MM.1S (cell line): Measurements from ENCODE around the gene SART3.
"Not testable (repeated sequence)": the region's sequence is repeated elsewhere in the genome, so short reads cannot be mapped to it uniquely, and the experiment has no call there.

Source experiments
- DNase-seq: peaks from one replicate; pipeline ENCODE4 v3.0.0-alpha.2; 2015
- H2AFZ ChIP-seq: fragments of 300-600 bp; sonication (generic); 2 replicates; pipeline ENCODE4 v1.6.0; 2016; ENCODE audit warnings: antibody characterized with exemption, low read length
- H3F3A ChIP-seq: fragments of 300-600 bp; sonication (generic); 2 replicates; pipeline ENCODE4 v1.6.1; 2016; ENCODE audit warnings: mild to moderate bottlenecking, antibody characterized with exemption, low read length, moderate library complexity, mixed read lengths; ENCODE audit not compliant: insufficient read depth
- H3K27ac ChIP-seq: fragments of 300-600 bp; sonication (generic); 2 replicates; pipeline ENCODE4 v1.5.1; 2016; ENCODE audit warnings: mild to moderate bottlenecking, low read length
- H3K27me3 ChIP-seq: fragments of 300-600 bp; sonication (generic); replicated peaks from 2 replicates; pipeline ENCODE4 v1.6.0; 2016; ENCODE audit warnings: low read length; ENCODE audit not compliant: insufficient read depth
- H3K36me3 ChIP-seq: fragments of 300-600 bp; sonication (generic); replicated peaks from 2 replicates; pipeline ENCODE4 v1.6.1; 2016; ENCODE audit warnings: mild to moderate bottlenecking, low read length, mixed read lengths; ENCODE audit not compliant: insufficient read depth
- H3K4me1 ChIP-seq: fragments of 300-600 bp; sonication (generic); 2 replicates; pipeline ENCODE4 v1.6.1; 2016; ENCODE audit warnings: low read length, mixed read lengths
- H3K4me2 ChIP-seq: fragments of 300-600 bp; sonication (generic); 2 replicates; pipeline ENCODE4 v1.6.0; 2016; ENCODE audit warnings: low read depth, low read length
- H3K4me3 ChIP-seq: fragments of 300-600 bp; sonication (generic); 2 replicates; pipeline ENCODE4 v1.5.1; 2016; ENCODE audit warnings: low read length, mixed read lengths
- H3K79me2 ChIP-seq: fragments of 300-600 bp; sonication (generic); 2 replicates; pipeline ENCODE4 v1.6.1; 2016; ENCODE audit warnings: mixed run types, low read length, mixed read lengths
- H3K9ac ChIP-seq: fragments of 300-600 bp; sonication (generic); 2 replicates; pipeline ENCODE4 v1.6.1; 2016; ENCODE audit warnings: low read length, mixed read lengths
- H3K9me2 ChIP-seq: fragments of 300-600 bp; sonication (generic); replicated peaks from 2 replicates; pipeline ENCODE4 v1.6.1; 2016; ENCODE audit warnings: mild to moderate bottlenecking, low read length, mixed read lengths; ENCODE audit not compliant: insufficient read depth
- H3K9me3 ChIP-seq: fragments of 300-600 bp; sonication (generic); replicated peaks from 2 replicates; pipeline ENCODE4 v1.6.1; 2016; ENCODE audit warnings: mild to moderate bottlenecking, low read length, mixed read lengths; ENCODE audit not compliant: insufficient read depth
- H4K20me1 ChIP-seq: fragments of 300-600 bp; sonication (generic); 2 replicates; pipeline ENCODE4 v1.6.1; 2016; ENCODE audit warnings: mild to moderate bottlenecking, low read length, moderate library complexity, mixed read lengths; ENCODE audit not compliant: insufficient read depth
- CTCF ChIP-seq: fragments of 300-600 bp; sonication (generic); IDR thresholded peaks from 2 replicates; pipeline ENCODE4 v1.5.1; 2016; ENCODE audit warnings: antibody characterized with exemption, low read length, mixed read lengths
- EZH2 ChIP-seq: fragments of 300-600 bp; sonication (generic); optimal IDR thresholded peaks from 2 replicates; pipeline ENCODE3; 2017; ENCODE audit warnings: low read depth, mild to moderate bottlenecking, antibody characterized with exemption, low read length, mixed read lengths
- EZH2phosphoT487 ChIP-seq: fragments of 300-600 bp; sonication (generic); IDR thresholded peaks from 2 replicates; pipeline ENCODE4 v1.6.1; 2018; ENCODE audit warnings: antibody characterized with exemption, low read length

The SART3 gene

GRCh38 chr12:108577458-108577857 lies 16.5 kb upstream of the SART3 start:
- no peaks in the 10 kb centered on the region for H3K36me3 ChIP-seq
- H2AFZ ChIP-seq, result no peak overlapping the region
- no peak overlapping the region for H3K4me3 ChIP-seq
- no peak overlapping the region for H3K4me2 ChIP-seq
- TF ChIP-seq EZH2phosphoT487, result no peak
- no peak overlapping the region for H3K9ac ChIP-seq
- no peaks in the 10 kb centered on the region for H3K27me3 ChIP-seq
- no peaks in the 10 kb centered on the region for H4K20me1 ChIP-seq
- DNase-seq, result no peak
- H3F3A ChIP-seq, result peaks cover 34% of the 10 kb centered on the region
- H3K79me2 ChIP-seq, result no peaks in the 10 kb centered on the region
- H3K9me3 ChIP-seq, result no peaks in the 10 kb centered on the region
- H3K27ac ChIP-seq, result no peak overlapping the region
- H3K9me2 ChIP-seq, result no peaks in the 10 kb centered on the region
- H3K4me1 ChIP-seq, result peaks cover 59% of the 10 kb centered on the region

GRCh38 chr12:108576660-108577234 lies 15.8 kb upstream of the SART3 start:
- H3F3A ChIP-seq, result peaks cover 34% of the 10 kb centered on the region
- H3K9ac ChIP-seq, result 0 out of 2 replicates have a peak overlapping the region, but pooled peaks have one; percentile 23
- no peaks in the 10 kb centered on the region for H3K79me2 ChIP-seq
- no peaks in the 10 kb centered on the region for H3K9me2 ChIP-seq
- H3K4me3 ChIP-seq, result no peak overlapping the region
- H4K20me1 ChIP-seq, result no peaks in the 10 kb centered on the region
- no peaks in the 10 kb centered on the region for H3K9me3 ChIP-seq
- TF ChIP-seq EZH2 (no peak), CTCF (no peak), EZH2phosphoT487 (no peak)
- no peaks in the 10 kb centered on the region for H3K27me3 ChIP-seq
- H3K36me3 ChIP-seq, result no peaks in the 10 kb centered on the region
- no peak for DNase-seq
- peak overlapping the region; percentile 0; the same call in 1 of the 2 replicates for H3K4me2 ChIP-seq
- peaks cover 66% of the 10 kb centered on the region for H3K4me1 ChIP-seq
- no peak overlapping the region for H2AFZ ChIP-seq
- peak overlapping the region; percentile 62; the same call in 1 of the 2 replicates for H3K27ac ChIP-seq

GRCh38 chr12:108575199-108575912 lies 14.4 kb upstream of the SART3 start:
- H3K9me2 ChIP-seq, result no peaks in the 10 kb centered on the region
- no peak overlapping the region for H3K9ac ChIP-seq
- DNase-seq, result no peak
- peaks cover 48% of the 10 kb centered on the region for H3F3A ChIP-seq
- peak overlapping the region; percentile 62; the same call in 1 of the 2 replicates for H3K27ac ChIP-seq
- H3K4me3 ChIP-seq, result no peak overlapping the region
- no peaks in the 10 kb centered on the region for H4K20me1 ChIP-seq
- peaks cover 9% of the 10 kb centered on the region; the same call in 1 of the 2 replicates for H3K79me2 ChIP-seq
- H3K9me3 ChIP-seq, result no peaks in the 10 kb centered on the region
- H3K36me3 ChIP-seq, result no peaks in the 10 kb centered on the region
- H2AFZ ChIP-seq, result no peak overlapping the region
- peaks cover 80% of the 10 kb centered on the region for H3K4me1 ChIP-seq
- H3K4me2 ChIP-seq, result no peak overlapping the region
- no peak for TF ChIP-seq EZH2phosphoT487
- no peak for TF ChIP-seq CTCF
- TF ChIP-seq EZH2, result no peak
- no peaks in the 10 kb centered on the region for H3K27me3 ChIP-seq

GRCh38 chr12:108574276-108574675 lies 13.3 kb upstream of the SART3 start:
- not testable (repeated sequence) for H3K36me3 ChIP-seq, H3K27ac ChIP-seq, H3K4me3 ChIP-seq, H3K9me2 ChIP-seq, H3K27me3 ChIP-seq, H2AFZ ChIP-seq, H3K9me3 ChIP-seq, H3K9ac ChIP-seq, H3K4me2 ChIP-seq, DNase-seq, H4K20me1 ChIP-seq
- Histone ChIP-seq H3K79me2 (peaks cover 12% of the 10 kb centered on the region; the same call in 1 of the 2 replicates), H3F3A (peaks cover 58% of the 10 kb centered on the region), H3K4me1 (peaks cover 87% of the 10 kb centered on the region)
